Gastrocnemius medialis (tissue), 4 donors: Measurements from ENCODE around the gene ZNF716. TPM values are rescaled to one million over a fixed set of nuclear protein-coding genes. Genes with fewer than 3 reads are reported as not detected.

Source experiments
- ATAC-seq, 2 donors: fragments of 150-250 bp; one replicate each; pipeline ENCODE4 v1.9.1; 2016
- DNase-seq, 2 donors: peaks; one replicate each; pipeline ENCODE4 v3.0.0-alpha.2; 2019
- H3K27ac ChIP-seq, 4 donors: fragments of 200-600 bp; sonication (generic); 1 replicate in 1 of 4; 2 replicates in 3 of 4; pipeline ENCODE4 v1.5.1; 2016 to 2018; ENCODE audit warnings: mild to moderate bottlenecking in 2 of 4, moderate library complexity in 1 of 4
- H3K27me3 ChIP-seq, 3 donors: fragments of 200-600 bp; sonication (generic) in 2 of 3; 1 replicate in 1 of 3; 2 replicates in 2 of 3; pipeline versions ENCODE4 v1.5.1 to v1.6.0; 2016 to 2019; ENCODE audit warnings: mild to moderate bottlenecking in 1 of 3, moderate library complexity in 1 of 3
- H3K36me3 ChIP-seq, 2 donors: fragments of 200-600 bp; sonication (generic) in 1 of 2; one replicate each; pipeline ENCODE4 v1.5.1; 2017 to 2018
- H3K4me1 ChIP-seq, 2 donors: fragments of 200-600 bp; sonication (generic) in 1 of 2; one replicate each; pipeline ENCODE4 v1.5.1; 2016 to 2017; ENCODE audit warnings: mild to moderate bottlenecking in 2 of 2
- H3K4me3 ChIP-seq, 4 donors: fragments of 200-600 bp; sonication (generic) in 3 of 4; 1 replicate in 1 of 4; 2 replicates in 3 of 4; pipeline ENCODE4 v1.5.1; 2016 to 2019; ENCODE audit warnings: mild to moderate bottlenecking in 2 of 4
- H3K9me3 ChIP-seq, 3 donors: fragments of 200-600 bp; sonication (generic) in 2 of 3; 1 replicate in 1 of 3; 2 replicates in 2 of 3; pipeline ENCODE4 v1.5.1; 2016 to 2019
- CTCF ChIP-seq, 5 experiments: fragments of 450-650 bp in 3 of 5; fragments of 200-600 bp in 2 of 5; sonication (generic) in 2 of 5; IDR thresholded peaks in 4 of 5; conservative IDR thresholded peaks in 1 of 5; 1 replicate in 4 of 5; 2 replicates in 1 of 5; pipeline ENCODE4 v1.5.1; 2016 to 2019; ENCODE audit warnings: antibody characterized with exemption in 5 of 5, mild to moderate bottlenecking in 3 of 5, moderate library complexity in 3 of 5
- POLR2A ChIP-seq, 2 donors: fragments of 450-650 bp; IDR thresholded peaks; one replicate each; pipeline ENCODE4 v1.6.1; 2017; ENCODE audit warnings: antibody characterized with exemption in 2 of 2, mild to moderate bottlenecking in 2 of 2, moderate library complexity in 2 of 2
- in situ Hi-C, 4 donors: fragments of 200-750 bp; cut with MboI; loops; one replicate each; pipeline versions ENCODE4 v1.15.0 to v1.8.0; 2017; ENCODE audit warnings: low sequenced_read_pairs in 4 of 4
- intact Hi-C: fragments of 100-400 bp; cut with DNase I; formaldehyde crosslinking; loops from one replicate; pipeline ENCODE4 v1.15.1; 2023; ENCODE audit warnings: low total_unique reads
- total RNA-seq, 4 donors: library from RNA; depleted of rRNA; stranded (reverse); fragments of >200 nt; gene quantifications; one replicate each; pipeline versions ENCODE4 v1.1.0 to v1.2.3, GENCODE V29; 2016

Gene ZNF716
- total RNA-seq, 4 donors from 2014 or later: not detected

- Histone ChIP-seq H3K27ac (no peak overlapping the region), H3K27me3 (no peaks in the 10 kb centered on the region), H3K36me3 (no peaks in the 10 kb centered on the region), H3K4me1 (no peaks in the 10 kb centered on the region), H3K9me3 (no peaks in the 10 kb centered on the region), H3K4me3 (peak overlapping the region in 1 of 4 donors; percentile 37)
- no peak for DNase-seq
- peak in 1 of 2 donors; percentile 28 for ATAC-seq
- intact Hi-C loops: no loop called here
- in situ Hi-C loops: no loop called here
- no peak for TF ChIP-seq CTCF (IDR thresholded peaks at IDR 0.05 in 4 of 5, conservative IDR thresholded peaks at IDR 0.05 in 1 of 5)
- TF ChIP-seq POLR2A (IDR thresholded peaks at IDR 0.05): no peak
These were observed 45.0 kb upstream of the ZNF716 start for GRCh38 chr7:57404967-57405421.

GRCh38 chr7:57407125-57407524 lies 42.9 kb upstream of the ZNF716 start:
- Histone ChIP-seq H3K27me3 (no peaks in the 10 kb centered on the region), H3K4me3 (no peak overlapping the region), H3K36me3 (no peaks in the 10 kb centered on the region), H3K4me1 (no peaks in the 10 kb centered on the region), H3K27ac (no peak overlapping the region), H3K9me3 (no peaks in the 10 kb centered on the region)
- DNase-seq (no peak), ATAC-seq (no peak)
- intact Hi-C loops (no loop called here), in situ Hi-C loops (no loop called here)
- TF ChIP-seq POLR2A (IDR thresholded peaks at IDR 0.05) (no peak), CTCF (IDR thresholded peaks at IDR 0.05 in 4 of 5, conservative IDR thresholded peaks at IDR 0.05 in 1 of 5) (no peak)

GRCh38 chr7:57412168-57412567 lies 37.8 kb upstream of the ZNF716 start:
- H3K4me3 ChIP-seq: no peak overlapping the region
- in situ Hi-C loops (no loop called here), intact Hi-C loops (no loop called here)
- DNase-seq (no peak), ATAC-seq (no peak)
- no peaks in the 10 kb centered on the region for H3K36me3 ChIP-seq
- no peak overlapping the region for H3K27ac ChIP-seq
- TF ChIP-seq CTCF (IDR thresholded peaks at IDR 0.05 in 4 of 5, conservative IDR thresholded peaks at IDR 0.05 in 1 of 5) (no peak), POLR2A (IDR thresholded peaks at IDR 0.05) (no peak)
- H3K4me1 ChIP-seq: no peaks in the 10 kb centered on the region
- no peaks in the 10 kb centered on the region for H3K9me3 ChIP-seq
- H3K27me3 ChIP-seq: no peaks in the 10 kb centered on the region

GRCh38 chr7:57412618-57413017 lies 37.4 kb upstream of the ZNF716 start:
- H3K27ac ChIP-seq: no peak overlapping the region
- no peak for TF ChIP-seq CTCF (IDR thresholded peaks at IDR 0.05 in 4 of 5, conservative IDR thresholded peaks at IDR 0.05 in 1 of 5)
- TF ChIP-seq POLR2A (IDR thresholded peaks at IDR 0.05): no peak
- no peaks in the 10 kb centered on the region for H3K36me3 ChIP-seq
- no peaks in the 10 kb centered on the region for H3K27me3 ChIP-seq
- intact Hi-C loops: no loop called here
- H3K9me3 ChIP-seq: no peaks in the 10 kb centered on the region
- no peak for ATAC-seq
- no peak overlapping the region for H3K4me3 ChIP-seq
- in situ Hi-C loops: no loop called here
- H3K4me1 ChIP-seq: no peaks in the 10 kb centered on the region
- no peak for DNase-seq
